NCI-H774 (cell line): ENCODE measurements around the gene TTC36.
"Not testable (repeated sequence)": the region's sequence is repeated elsewhere in the genome, so short reads cannot be mapped to it uniquely, and the experiment has no call there.

Source experiments
- DNase-seq: peaks from one replicate; lab custom pipeline; 2025; lab: John Stamatoyannopoulos, UW

TTC36 gene

GRCh38 chr11:118532091-118532490, 4.8 kb downstream of the TTC36 start:
- DNase-seq = no peak

- DNase-seq = no peak
Observed at GRCh38 chr11:118532852-118533768, 5.8 kb downstream of the TTC36 start.

- no peak for DNase-seq
Observed at GRCh38 chr11:118533769-118534729, 6.8 kb downstream of the TTC36 start.

- no peak for DNase-seq
Observed at GRCh38 chr11:118535261-118535660, 8.0 kb downstream of the TTC36 start.

- DNase-seq = no peak
Observed at GRCh38 chr11:118536726-118537125, 9.5 kb downstream of the TTC36 start.

- no peak for DNase-seq
Observed at GRCh38 chr11:118537409-118537980, 10.2 kb downstream of the TTC36 start.

GRCh38 chr11:118544010-118544646, 16.9 kb downstream of the TTC36 start:
- DNase-seq = no peak

GRCh38 chr11:118544647-118545010, 17.4 kb downstream of the TTC36 start:
- no peak for DNase-seq

- no peak for DNase-seq
Observed at GRCh38 chr11:118545533-118545932, 18.3 kb downstream of the TTC36 start.

GRCh38 chr11:118547132-118547531, 19.9 kb downstream of the TTC36 start:
- no peak for DNase-seq

- no peak for DNase-seq
Observed at GRCh38 chr11:118552341-118552740, 25.1 kb downstream of the TTC36 start.

- no peak for DNase-seq
Observed at GRCh38 chr11:118560806-118561205, 33.5 kb downstream of the TTC36 start.

GRCh38 chr11:118565051-118565450, 37.8 kb downstream of the TTC36 start:
- no peak for DNase-seq

GRCh38 chr11:118569670-118570069, 42.4 kb downstream of the TTC36 start:
- DNase-seq = no peak

GRCh38 chr11:118570787-118571186, 43.5 kb downstream of the TTC36 start:
- DNase-seq = no peak

- not testable (repeated sequence) for DNase-seq
Observed at GRCh38 chr11:118571701-118572060, 44.4 kb downstream of the TTC36 start.

- DNase-seq = peak; percentile 72
Observed at GRCh38 chr11:118572061-118572980, 45.0 kb downstream of the TTC36 start, which contains the start of gene ARCN1. Gene ARCN1 (plus strand): TSS chr11:118572409. CDS start chr11:118572548, 139 bp downstream.

- no peak for DNase-seq
Observed at GRCh38 chr11:118572981-118573550, 45.8 kb downstream of the TTC36 start.

- DNase-seq = no peak
Observed at GRCh38 chr11:118574636-118575035, 47.4 kb downstream of the TTC36 start.

GRCh38 chr11:118577995-118578394, 50.7 kb downstream of the TTC36 start:
- not testable (repeated sequence) for DNase-seq
